Measurements from ENCODE around the gene ADGRL3.

Gene ADGRL3

DNA sequence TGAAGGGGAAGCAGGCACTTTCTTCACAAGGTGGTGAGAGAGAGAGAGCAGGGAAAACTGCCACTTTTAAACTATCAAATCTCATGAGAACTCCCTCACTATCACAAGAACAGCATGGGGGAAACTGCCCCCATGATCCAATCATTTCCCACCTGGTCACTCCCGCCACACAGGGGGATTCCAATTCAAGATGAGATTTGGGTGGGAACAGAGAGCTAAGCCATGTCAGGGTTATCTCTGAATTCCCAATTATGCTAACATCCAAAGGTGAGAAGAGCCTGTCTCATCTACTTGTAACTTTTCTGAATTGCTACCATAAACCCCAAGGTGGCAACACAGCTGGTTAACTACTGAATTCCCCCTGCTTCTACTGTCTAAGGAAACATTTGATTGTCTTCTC is 758.5 kb downstream of the ADGRL3 start:
- Histone ChIP-seq H3K79me2 (ENCODE audit: insufficient read depth, low read length) (no peaks in the 10 kb centered on the region), H3K4me3 (ENCODE audit: low read depth in 1 of 2, low read length in 2 of 2) (no peak overlapping the region), H3K9me3 (ENCODE audit: insufficient read depth, low read length, severe bottlenecking) (no peaks in the 10 kb centered on the region), H3K9ac (ENCODE audit: low read depth, low read length) (no peak overlapping the region), H3K4me2 (ENCODE audit: insufficient read depth, low read length) (no peak overlapping the region), H3K27me3 (ENCODE audit: insufficient read depth, low read length, poor library complexity) (no peaks in the 10 kb centered on the region), H2AFZ (ENCODE audit: low read depth, low read length) (no peak overlapping the region), H3K27ac (ENCODE audit: low read length) (no peak overlapping the region), H3K4me1 (ENCODE audit: insufficient read depth, low read length) (no peaks in the 10 kb centered on the region), H4K20me1 (ENCODE audit: insufficient read depth, low read length) (no peaks in the 10 kb centered on the region), H3K36me3 (ENCODE audit: insufficient read depth, low read length) (no peaks in the 10 kb centered on the region)
- ATAC-seq (ENCODE audit: insufficient read depth, low read depth) = no peak
- no peak for DNase-seq
- TF ChIP-seq EZH2 (IDR thresholded peaks at IDR 0.05; ENCODE audit: borderline replicate concordance, low read depth, low read length, severe bottlenecking) = no peak
- no peak for TF ChIP-seq CTCF (IDR thresholded peaks at IDR 0.05; ENCODE audit: borderline replicate concordance, extremely low read depth, low read length, poor library complexity, severe bottlenecking)

DNA sequence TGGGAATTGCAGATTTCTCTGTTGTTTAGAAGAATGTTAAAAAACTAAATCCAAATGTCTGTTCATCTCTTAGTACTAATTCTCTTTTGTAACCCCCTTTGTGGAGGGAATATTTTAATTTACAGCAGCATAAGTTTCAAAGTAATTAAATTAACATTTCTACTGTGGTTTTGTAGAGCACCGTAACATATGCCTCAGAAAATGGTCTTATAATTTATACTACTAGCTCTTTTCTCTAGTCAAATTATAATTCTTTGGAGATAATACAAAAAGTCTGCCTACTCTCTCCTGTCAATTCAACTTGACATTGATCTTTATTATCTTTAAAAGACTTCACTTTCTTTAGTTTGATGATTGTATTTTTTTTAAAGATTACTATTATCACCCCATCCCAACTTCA is 759.0 kb downstream of the ADGRL3 start:
- no peak overlapping the region for H3K4me3 ChIP-seq (ENCODE audit: low read depth in 1 of 2, low read length in 2 of 2)
- H3K4me1 ChIP-seq (ENCODE audit: insufficient read depth, low read length) = no peaks in the 10 kb centered on the region
- no peaks in the 10 kb centered on the region for H3K9me3 ChIP-seq (ENCODE audit: insufficient read depth, low read length, severe bottlenecking)
- no peaks in the 10 kb centered on the region for H4K20me1 ChIP-seq (ENCODE audit: insufficient read depth, low read length)
- no peaks in the 10 kb centered on the region for H3K27me3 ChIP-seq (ENCODE audit: insufficient read depth, low read length, poor library complexity)
- H3K36me3 ChIP-seq (ENCODE audit: insufficient read depth, low read length) = no peaks in the 10 kb centered on the region
- H3K27ac ChIP-seq (ENCODE audit: low read length) = no peak overlapping the region
- no peaks in the 10 kb centered on the region for H3K79me2 ChIP-seq (ENCODE audit: insufficient read depth, low read length)
- TF ChIP-seq CTCF (IDR thresholded peaks at IDR 0.05; ENCODE audit: borderline replicate concordance, extremely low read depth, low read length, poor library complexity, severe bottlenecking) (no peak), EZH2 (IDR thresholded peaks at IDR 0.05; ENCODE audit: borderline replicate concordance, low read depth, low read length, severe bottlenecking) (no peak)
- H3K4me2 ChIP-seq (ENCODE audit: insufficient read depth, low read length) = no peak overlapping the region
- DNase-seq (no peak), ATAC-seq (ENCODE audit: insufficient read depth, low read depth) (no peak)
- H3K9ac ChIP-seq (ENCODE audit: low read depth, low read length) = no peak overlapping the region
- no peak overlapping the region for H2AFZ ChIP-seq (ENCODE audit: low read depth, low read length)

GRCh38 chr4:61984260-61984909 is 784.3 kb downstream of the ADGRL3 start:
- TF ChIP-seq EZH2 (IDR thresholded peaks at IDR 0.05; ENCODE audit: borderline replicate concordance, low read depth, low read length, severe bottlenecking) (no peak), CTCF (IDR thresholded peaks at IDR 0.05; ENCODE audit: borderline replicate concordance, extremely low read depth, low read length, poor library complexity, severe bottlenecking) (no peak)
- Histone ChIP-seq H3K9me3 (ENCODE audit: insufficient read depth, low read length, severe bottlenecking) (no peaks in the 10 kb centered on the region), H3K4me1 (ENCODE audit: insufficient read depth, low read length) (no peaks in the 10 kb centered on the region), H3K4me2 (ENCODE audit: insufficient read depth, low read length) (no peak overlapping the region), H3K9ac (ENCODE audit: low read depth, low read length) (no peak overlapping the region), H4K20me1 (ENCODE audit: insufficient read depth, low read length) (no peaks in the 10 kb centered on the region), H3K27me3 (ENCODE audit: insufficient read depth, low read length, poor library complexity) (no peaks in the 10 kb centered on the region), H3K79me2 (ENCODE audit: insufficient read depth, low read length) (no peaks in the 10 kb centered on the region), H3K36me3 (ENCODE audit: insufficient read depth, low read length) (no peaks in the 10 kb centered on the region), H2AFZ (ENCODE audit: low read depth, low read length) (no peak overlapping the region), H3K27ac (ENCODE audit: low read length) (no peak overlapping the region), H3K4me3 (ENCODE audit: low read depth in 1 of 2, low read length in 2 of 2) (no peak overlapping the region)
- DNase-seq = no peak
- no peak for ATAC-seq (ENCODE audit: insufficient read depth, low read depth)
